Measurements from ENCODE around the gene ARHGAP11A.
"Not testable (repeated sequence)": the region's sequence is repeated elsewhere in the genome, so short reads cannot be mapped to it uniquely, and the experiment has no call there.

ARHGAP11A gene

GRCh38 chr15:32615051-32615870 lies at the start of gene ARHGAP11A:
Gene ARHGAP11A (plus strand): TSS chr15:32615504. CDS start chr15:32616212, 708 bp downstream.
- peak; percentile 78 for DNase-seq (ENCODE audit: low spot score)

GRCh38 chr15:32568988-32569387 lies 46.3 kb upstream of the ARHGAP11A start:
- not testable (repeated sequence) for DNase-seq (ENCODE audit: low spot score)

GRCh38 chr15:32578482-32578881 lies 36.8 kb upstream of the ARHGAP11A start:
- DNase-seq (ENCODE audit: low spot score): not testable (repeated sequence)

- DNase-seq (ENCODE audit: low spot score): not testable (repeated sequence)
These were observed 29.5 kb upstream of the ARHGAP11A start for GRCh38 chr15:32585844-32586243.

GRCh38 chr15:32593151-32593550 lies 22.2 kb upstream of the ARHGAP11A start, which contains the start of gene GOLGA8N:
Gene GOLGA8N (plus strand): TSS chr15:32593456.
- DNase-seq (ENCODE audit: low spot score): not testable (repeated sequence)

GRCh38 chr15:32609518-32609917 lies 5.8 kb upstream of the ARHGAP11A start:
- not testable (repeated sequence) for DNase-seq (ENCODE audit: low spot score)

GRCh38 chr15:32610719-32611118 lies 4.6 kb upstream of the ARHGAP11A start:
- peak; percentile 18 for DNase-seq (ENCODE audit: low spot score)

GRCh38 chr15:32614712-32615050 lies 623 bp upstream of the ARHGAP11A start:
- not testable (repeated sequence) for DNase-seq (ENCODE audit: low spot score)

GRCh38 chr15:32615871-32616426 lies 645 bp downstream of the ARHGAP11A start:
- not testable (repeated sequence) for DNase-seq (ENCODE audit: low spot score)

- no peak for DNase-seq (ENCODE audit: low spot score)
These were observed 21.1 kb downstream of the ARHGAP11A start for GRCh38 chr15:32636410-32636809.

GRCh38 chr15:32636908-32637567 lies 21.7 kb downstream of the ARHGAP11A start:
- DNase-seq (ENCODE audit: low spot score): no peak

GRCh38 chr15:32637704-32638103 lies 22.4 kb downstream of the ARHGAP11A start:
- no peak for DNase-seq (ENCODE audit: low spot score)

- no peak for DNase-seq (ENCODE audit: low spot score)
These were observed 26.3 kb downstream of the ARHGAP11A start, which contains the start of gene SCG5 for GRCh38 chr15:32641517-32642059. Gene SCG5 (plus strand): TSS chr15:32641710. CDS start chr15:32643593, 1,883 bp downstream.

- DNase-seq (ENCODE audit: low spot score): no peak
These were observed 27.5 kb downstream of the ARHGAP11A start for GRCh38 chr15:32642667-32643435.

- DNase-seq (ENCODE audit: low spot score): no peak
These were observed 28.7 kb downstream of the ARHGAP11A start for GRCh38 chr15:32643907-32644445.

GRCh38 chr15:32646291-32646690 lies 31.0 kb downstream of the ARHGAP11A start:
- DNase-seq (ENCODE audit: low spot score): no peak

- DNase-seq (ENCODE audit: low spot score): no peak
These were observed 34.0 kb downstream of the ARHGAP11A start for GRCh38 chr15:32649342-32649741.

GRCh38 chr15:32651229-32651837 lies 36.0 kb downstream of the ARHGAP11A start:
- DNase-seq (ENCODE audit: low spot score): peak; percentile 36

- no peak for DNase-seq (ENCODE audit: low spot score)
These were observed 36.9 kb downstream of the ARHGAP11A start for GRCh38 chr15:32652178-32652577.

GRCh38 chr15:32656091-32656490 lies 40.8 kb downstream of the ARHGAP11A start:
- DNase-seq (ENCODE audit: low spot score): no peak

- no peak for DNase-seq (ENCODE audit: low spot score)
These were observed 41.2 kb downstream of the ARHGAP11A start for GRCh38 chr15:32656496-32656895.

Measured in CD4-positive, alpha-beta T cell treated with Interleukin-6 at 100 ng/mL for 8 hours (primary cell).